Measurements from ENCODE around the gene PRKCE. TPM values are rescaled to one million over a fixed set of nuclear protein-coding genes. Genes with fewer than 3 reads are reported as not detected.

Gene PRKCE
- total RNA-seq, 1 donor = 12.5 TPM

DNA sequence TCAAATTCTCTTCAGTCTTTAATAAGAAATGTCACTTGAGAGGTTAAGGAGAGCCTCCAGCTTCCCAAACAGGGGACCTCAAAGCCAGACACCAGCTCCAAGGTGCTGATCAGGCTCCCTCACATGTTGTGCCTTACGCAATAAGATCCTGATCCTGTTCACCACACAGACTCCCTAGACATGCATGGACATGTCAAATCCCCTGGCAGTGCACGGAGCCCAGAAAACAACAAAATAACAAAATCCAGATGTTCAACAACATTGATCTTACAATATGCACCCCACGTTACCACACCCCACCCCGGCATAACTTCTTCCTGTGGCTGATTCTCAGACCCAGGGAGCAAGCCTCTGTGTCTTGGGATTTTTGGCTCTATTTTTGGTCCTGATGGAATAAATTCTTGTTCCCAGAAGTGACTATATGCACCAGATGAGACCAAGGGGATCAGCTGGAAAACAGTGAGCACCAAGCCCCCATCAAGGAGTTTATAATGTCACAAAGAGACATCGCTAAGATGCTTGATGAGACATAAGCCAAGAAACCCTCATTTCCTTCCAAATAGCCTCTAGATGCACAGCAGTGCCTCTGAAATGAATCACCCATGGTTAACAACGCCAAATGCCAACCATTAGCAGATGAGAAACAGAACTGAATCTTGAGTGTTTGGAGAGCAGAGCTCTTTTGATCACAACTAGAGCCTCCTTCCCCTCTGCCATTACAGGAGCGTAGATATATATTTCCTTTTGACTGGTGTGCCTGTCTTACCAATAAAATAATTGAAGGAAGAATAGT is 198.2 kb downstream of the PRKCE start:
- TF ChIP-seq, protein P1, sequence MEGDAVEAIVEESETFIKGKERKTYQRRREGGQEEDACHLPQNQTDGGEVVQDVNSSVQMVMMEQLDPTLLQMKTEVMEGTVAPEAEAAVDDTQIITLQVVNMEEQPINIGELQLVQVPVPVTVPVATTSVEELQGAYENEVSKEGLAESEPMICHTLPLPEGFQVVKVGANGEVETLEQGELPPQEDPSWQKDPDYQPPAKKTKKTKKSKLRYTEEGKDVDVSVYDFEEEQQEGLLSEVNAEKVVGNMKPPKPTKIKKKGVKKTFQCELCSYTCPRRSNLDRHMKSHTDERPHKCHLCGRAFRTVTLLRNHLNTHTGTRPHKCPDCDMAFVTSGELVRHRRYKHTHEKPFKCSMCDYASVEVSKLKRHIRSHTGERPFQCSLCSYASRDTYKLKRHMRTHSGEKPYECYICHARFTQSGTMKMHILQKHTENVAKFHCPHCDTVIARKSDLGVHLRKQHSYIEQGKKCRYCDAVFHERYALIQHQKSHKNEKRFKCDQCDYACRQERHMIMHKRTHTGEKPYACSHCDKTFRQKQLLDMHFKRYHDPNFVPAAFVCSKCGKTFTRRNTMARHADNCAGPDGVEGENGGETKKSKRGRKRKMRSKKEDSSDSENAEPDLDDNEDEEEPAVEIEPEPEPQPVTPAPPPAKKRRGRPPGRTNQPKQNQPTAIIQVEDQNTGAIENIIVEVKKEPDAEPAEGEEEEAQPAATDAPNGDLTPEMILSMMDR (IDR thresholded peaks at IDR 0.05; ENCODE audit: insufficient read depth, low read length) = no peak
- H3K4me3 ChIP-seq (ENCODE audit: low read depth, low read length) = no peak overlapping the region
- DNase-seq (ENCODE audit: low read depth) = peak; percentile 88

GRCh38 chr2:45850558-45850957 is 199.1 kb downstream of the PRKCE start:
- TF ChIP-seq, protein P1 (IDR thresholded peaks at IDR 0.05; ENCODE audit: insufficient read depth, low read length) = no peak
- DNase-seq (ENCODE audit: low read depth) = no peak
- no peak overlapping the region for H3K4me3 ChIP-seq (ENCODE audit: low read depth, low read length)

DNA sequence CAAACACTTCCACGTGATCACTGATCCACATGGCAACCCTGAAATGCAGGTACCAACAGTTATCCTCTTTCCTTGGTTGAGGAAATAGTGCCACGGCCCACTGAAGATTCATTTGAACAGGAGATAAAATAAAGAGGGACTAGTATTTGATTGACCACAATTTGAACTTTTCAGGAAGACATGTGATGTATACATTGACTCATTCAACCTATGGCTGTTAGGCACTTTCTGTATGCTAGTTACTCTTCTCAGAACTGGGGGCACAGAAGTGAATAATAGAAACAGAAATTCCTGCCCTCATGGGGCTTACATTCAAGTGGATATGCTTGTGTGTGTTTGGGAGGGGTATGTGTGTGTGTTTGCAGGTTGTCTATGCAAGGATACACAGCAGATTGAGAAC is 199.6 kb downstream of the PRKCE start:
- no peak for DNase-seq (ENCODE audit: low read depth)
- TF ChIP-seq, protein P1 (IDR thresholded peaks at IDR 0.05; ENCODE audit: insufficient read depth, low read length) = no peak
- H3K4me3 ChIP-seq (ENCODE audit: low read depth, low read length) = no peak overlapping the region

DNA sequence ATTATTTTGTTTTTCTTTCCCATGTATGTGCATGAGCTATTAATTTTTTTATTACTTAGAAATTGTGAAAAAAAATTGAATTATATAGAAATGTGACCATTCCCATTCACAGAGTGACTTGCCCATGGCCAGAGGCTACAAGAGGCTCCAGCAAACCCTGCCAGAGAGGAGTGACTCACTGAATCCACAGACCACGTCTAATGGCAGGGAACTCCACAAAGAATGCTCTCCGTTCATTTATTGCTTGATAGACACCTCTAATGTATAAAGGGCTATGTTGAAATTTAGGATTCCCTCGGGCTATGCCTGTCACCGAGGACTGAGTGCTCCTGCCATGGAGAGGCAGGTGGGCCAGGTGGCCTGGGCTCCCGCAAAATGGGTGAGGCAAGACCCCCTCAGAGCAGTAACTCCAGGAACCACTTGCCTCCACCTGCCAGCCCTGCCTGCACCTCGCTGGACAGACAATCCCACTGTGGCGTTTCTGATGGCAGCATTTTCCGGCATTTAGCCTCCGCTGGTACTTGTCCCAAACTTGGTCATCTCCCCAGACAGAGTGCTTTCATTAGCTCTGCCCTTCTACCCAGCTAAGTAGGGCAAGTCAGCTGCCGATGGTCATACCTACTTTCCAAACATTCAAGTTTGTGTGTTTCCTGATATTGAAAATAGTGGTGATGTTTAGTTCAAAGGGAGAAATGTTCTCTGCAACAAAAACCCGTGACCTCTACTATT is 200.3 kb downstream of the PRKCE start:
- peak; percentile 77 for DNase-seq (ENCODE audit: low read depth)
- TF ChIP-seq, protein P1 (IDR thresholded peaks at IDR 0.05; ENCODE audit: insufficient read depth, low read length) = no peak
- no peak overlapping the region for H3K4me3 ChIP-seq (ENCODE audit: low read depth, low read length)

DNA sequence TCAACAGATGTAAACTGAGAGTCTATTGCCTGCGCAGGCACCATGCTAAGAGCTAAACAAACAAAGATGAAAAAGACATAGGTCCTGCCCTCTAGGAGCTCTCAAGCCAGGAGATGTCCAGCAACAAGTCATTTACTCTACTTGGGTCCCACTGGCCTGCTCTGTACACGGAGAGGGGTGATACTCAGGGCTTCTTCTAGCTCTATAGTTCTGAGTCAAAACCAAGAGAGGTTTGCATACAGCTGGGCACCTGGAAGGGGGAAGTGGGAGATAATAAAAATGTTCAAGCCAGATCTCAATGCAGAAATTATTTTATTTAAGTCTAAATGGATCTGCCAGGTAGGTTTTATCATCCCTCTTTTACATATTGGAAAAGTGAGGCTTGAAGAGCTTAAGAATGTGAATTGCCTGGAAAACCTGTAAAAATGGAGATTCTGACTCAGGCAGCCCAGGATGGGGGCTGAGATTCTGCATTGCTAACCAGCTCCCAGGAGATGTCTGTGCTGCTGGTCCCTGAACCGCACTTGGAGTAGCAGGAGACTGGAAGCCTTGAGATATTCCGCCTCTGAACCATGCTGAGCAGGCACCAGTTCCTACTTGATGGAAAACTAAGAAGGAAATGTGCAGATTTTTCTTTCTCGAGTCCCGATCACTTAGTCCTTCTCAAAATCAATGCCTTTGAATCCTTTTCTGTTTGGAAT is 201.1 kb downstream of the PRKCE start:
- TF ChIP-seq, protein P1 (IDR thresholded peaks at IDR 0.05; ENCODE audit: insufficient read depth, low read length) = no peak
- H3K4me3 ChIP-seq (ENCODE audit: low read depth, low read length) = no peak overlapping the region
- DNase-seq (ENCODE audit: low read depth) = no peak

DNA sequence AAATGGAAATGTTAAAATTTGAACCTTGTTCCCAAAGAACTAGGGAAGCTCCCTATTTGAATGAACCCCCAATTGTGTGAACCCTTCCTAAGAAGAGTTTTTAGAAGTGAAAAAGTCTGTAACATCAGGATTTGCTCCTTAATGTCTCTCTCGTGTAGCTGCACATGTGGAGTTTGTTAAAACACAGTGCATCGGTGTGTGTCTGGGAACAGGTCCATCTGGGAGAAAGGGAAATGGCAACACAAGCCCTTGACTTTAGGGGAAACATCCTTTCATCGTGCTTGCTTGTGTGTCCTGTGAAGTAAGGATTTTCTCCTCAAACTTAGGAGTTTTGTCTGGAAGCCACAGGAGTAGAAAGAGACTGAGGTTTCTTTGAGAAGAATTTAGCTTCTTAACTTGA is 203.9 kb downstream of the PRKCE start:
- H3K4me3 ChIP-seq (ENCODE audit: low read depth, low read length) = no peak overlapping the region
- peak; percentile 71 for DNase-seq (ENCODE audit: low read depth)
- TF ChIP-seq, protein P1 (IDR thresholded peaks at IDR 0.05; ENCODE audit: insufficient read depth, low read length) = no peak

Measured in fibroblast of the aortic adventitia (primary cell).